NCI-H510A (cell line): Measurements from ENCODE around the gene PRG3.
"Not testable (repeated sequence)": the region's sequence is repeated elsewhere in the genome, so short reads cannot be mapped to it uniquely, and the experiment has no call there.

Experiments used
- DNase-seq: peaks from one replicate; lab custom pipeline; 2025; lab: John Stamatoyannopoulos, UW

PRG3 gene

DNA sequence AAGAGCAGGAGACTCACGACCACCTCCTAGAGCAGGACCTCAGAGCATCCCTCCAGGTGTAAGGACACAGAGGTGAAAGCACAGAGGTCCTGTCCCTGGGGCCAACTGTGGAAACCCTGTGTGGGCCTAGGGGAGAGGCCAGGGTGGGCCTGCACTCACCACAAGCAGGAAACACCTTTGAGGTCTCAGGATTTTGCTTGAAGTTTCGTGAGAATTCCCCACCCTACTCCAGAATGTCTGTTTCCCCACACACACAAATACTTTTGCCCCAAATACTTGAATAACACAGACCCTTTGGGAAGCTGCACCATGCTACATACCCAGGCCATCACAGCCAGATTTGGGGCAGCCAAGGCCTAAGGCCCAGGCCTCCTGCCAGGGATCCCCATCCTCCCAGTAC, 27.8 kb upstream of the PRG3 start:
- DNase-seq: no peak

DNA sequence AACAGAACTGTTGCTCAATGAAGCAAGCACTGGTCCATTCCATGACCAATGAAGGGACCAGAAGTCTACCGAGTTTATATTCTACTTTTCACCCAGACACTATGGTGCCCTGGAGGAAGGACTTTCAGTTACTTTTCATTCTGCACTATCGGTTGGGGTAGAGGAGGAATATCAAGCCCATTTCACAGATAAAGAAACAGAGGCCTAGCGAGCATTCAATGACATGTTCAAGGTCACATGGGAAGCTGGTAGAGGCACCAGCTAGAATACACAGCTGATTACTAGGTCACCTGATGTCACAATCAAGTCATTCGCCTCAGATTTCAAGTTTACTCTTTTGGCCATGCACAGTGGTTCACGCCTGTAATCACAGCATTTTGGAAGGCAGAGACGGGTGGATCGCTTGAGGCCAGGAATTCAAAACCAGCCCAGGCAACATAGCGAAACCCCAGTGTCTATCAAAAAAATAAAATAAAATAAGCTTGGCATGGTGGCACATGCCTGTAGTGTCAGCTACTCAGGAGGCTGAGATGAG, 27.1 kb upstream of the PRG3 start:
- DNase-seq: no peak

DNA sequence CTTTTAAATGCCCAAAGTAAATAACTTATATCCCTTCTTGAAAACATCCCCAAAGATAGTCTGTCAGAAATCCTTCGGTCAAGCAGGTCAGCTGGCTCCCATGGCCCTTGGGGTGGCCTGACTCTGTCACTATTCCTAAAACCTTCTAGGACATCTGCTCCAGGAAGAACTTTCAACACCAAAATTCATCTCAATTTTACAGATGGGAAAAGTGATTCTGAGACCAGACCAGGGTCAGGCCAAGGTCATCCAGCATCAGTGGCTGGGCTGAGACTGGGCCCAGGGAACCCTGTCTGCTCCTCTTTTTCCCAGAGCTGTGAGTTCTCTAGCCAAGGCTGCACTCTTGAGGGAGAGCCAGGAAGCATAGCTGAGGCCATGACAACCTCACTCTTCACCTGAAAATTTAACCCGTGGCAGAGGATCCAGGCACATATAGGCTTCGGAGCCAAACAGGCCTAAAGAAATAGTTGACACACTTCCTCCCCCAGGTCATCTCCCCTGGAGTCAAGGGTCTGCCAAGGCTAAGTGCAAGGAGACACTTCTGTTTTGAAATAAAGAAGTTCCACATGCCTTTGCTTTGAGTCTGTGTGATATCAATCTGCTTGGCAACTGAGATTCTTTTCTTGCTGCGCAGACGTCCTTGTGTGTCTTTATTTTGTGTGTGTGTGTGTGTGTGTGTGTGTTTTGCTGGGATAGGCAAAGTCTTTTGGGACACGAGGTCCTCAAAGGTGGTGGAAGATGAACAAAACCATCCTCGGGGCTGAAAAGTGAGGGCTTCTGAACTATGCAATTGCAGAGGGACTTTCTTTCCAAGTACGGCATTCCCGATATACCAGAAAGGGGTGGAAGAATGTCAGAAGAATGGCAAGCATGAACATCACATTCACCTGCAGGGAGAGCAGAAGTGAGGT, 26.3 kb upstream of the PRG3 start:
- no peak for DNase-seq

DNA sequence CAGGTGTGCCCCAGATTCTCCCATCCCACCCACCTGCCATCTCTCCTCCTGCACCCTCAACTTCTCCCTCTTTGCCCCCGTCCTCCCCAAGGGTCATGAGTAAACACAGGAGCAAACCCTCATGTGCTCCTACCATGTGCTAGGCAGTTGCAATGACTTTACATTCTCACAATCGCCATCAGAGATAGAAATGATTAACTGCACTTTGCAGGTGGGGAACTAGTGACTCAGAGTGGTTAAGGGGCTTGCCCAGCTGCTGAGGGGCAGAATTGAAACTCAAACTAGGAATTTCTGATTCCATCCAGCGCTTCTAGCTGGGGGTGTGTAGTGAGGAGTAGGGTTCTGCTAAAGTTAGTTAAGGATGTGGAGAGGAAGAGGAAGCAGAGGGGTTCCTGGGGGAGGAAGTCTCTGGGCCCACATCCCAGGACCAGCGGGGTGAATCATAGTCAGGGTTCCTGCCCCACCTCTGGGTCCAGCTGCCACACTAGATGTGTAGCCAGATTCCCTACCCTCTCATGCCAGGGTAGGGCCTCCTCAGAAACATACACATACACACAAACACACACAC, 25.5 kb upstream of the PRG3 start:
- no peak for DNase-seq

DNA sequence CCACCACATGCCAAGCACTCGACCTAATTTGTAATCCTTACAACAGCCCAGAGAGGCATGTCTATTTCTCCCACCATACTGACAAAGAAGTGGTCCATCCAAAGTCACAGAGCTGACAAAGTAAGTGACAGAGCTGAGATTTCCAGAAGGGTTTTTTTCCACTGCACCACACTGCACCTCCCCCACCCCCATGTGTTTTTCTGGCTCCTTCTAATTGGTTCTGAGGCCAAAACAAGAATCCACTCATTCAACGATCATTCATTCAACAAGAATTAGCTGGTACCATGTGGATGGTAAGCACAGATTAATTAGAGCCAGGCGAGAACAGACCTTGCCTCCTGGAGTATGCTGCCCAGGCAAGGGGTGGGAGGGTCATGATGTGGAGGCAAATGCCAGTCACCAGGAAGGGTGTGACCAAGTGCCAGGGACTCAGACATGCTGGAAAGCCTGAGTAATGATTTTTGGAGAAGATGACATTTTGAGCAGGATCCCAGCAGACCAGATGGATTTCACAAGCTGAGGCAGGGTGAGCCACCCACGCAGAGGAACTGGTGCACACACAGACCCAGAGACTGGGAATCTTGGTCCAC, 24.4 kb upstream of the PRG3 start:
- DNase-seq: no peak

DNA sequence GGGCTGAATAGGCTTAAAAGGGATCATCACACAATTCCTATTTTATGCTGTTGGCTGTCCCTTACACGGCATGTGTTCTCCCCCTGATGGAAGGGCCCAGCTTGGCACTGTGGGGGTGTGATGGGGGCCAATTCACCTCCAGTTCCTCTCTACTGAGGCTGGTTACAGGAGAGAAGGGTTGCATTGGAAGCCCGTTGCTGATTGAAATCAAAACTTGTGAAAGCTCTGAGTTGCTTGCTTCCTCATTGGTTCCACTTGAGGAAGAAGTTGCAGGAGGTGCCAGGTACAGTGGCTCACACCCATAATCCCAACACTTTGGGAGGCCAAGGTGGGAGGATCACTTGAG, 22.8 kb upstream of the PRG3 start:
- no peak for DNase-seq

DNA sequence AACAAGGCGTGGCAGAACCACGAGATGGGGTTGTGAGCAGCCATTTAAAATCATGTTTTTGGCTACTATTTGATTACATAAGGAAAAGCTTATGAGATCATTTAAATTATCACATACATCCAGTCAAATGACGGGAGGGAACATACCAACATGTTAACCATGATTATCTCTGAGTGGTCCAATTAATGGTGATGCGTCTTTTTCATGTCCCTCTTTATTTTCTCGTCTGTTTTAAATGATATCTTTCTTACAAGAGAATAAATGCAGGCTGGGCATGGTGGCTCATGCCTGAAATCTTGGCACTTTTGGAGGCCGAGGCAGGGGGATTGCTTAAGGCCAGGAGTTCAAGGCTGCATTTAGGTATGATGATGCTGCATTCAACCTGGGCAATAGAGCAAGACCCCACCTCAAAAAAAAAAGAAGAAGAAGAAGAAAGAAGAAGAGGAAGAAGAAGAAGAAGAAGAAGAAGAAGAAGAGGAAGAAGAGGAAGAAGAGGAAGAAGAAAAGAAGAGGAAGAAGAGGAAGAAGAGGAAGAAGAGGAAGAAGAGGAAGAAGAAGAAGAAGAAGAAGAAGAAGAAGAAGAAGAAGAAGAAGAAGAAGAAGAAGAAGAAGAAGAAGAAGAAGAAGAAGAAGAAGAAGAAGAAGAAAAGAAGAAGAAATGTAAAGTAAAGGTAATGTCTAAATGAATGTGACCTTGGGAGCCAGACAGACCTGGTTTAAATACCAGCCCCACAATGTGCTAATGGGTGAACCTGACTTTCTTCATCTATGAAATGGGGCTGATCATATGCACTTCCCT, 22.3 kb upstream of the PRG3 start:
- not testable (repeated sequence) for DNase-seq

DNA sequence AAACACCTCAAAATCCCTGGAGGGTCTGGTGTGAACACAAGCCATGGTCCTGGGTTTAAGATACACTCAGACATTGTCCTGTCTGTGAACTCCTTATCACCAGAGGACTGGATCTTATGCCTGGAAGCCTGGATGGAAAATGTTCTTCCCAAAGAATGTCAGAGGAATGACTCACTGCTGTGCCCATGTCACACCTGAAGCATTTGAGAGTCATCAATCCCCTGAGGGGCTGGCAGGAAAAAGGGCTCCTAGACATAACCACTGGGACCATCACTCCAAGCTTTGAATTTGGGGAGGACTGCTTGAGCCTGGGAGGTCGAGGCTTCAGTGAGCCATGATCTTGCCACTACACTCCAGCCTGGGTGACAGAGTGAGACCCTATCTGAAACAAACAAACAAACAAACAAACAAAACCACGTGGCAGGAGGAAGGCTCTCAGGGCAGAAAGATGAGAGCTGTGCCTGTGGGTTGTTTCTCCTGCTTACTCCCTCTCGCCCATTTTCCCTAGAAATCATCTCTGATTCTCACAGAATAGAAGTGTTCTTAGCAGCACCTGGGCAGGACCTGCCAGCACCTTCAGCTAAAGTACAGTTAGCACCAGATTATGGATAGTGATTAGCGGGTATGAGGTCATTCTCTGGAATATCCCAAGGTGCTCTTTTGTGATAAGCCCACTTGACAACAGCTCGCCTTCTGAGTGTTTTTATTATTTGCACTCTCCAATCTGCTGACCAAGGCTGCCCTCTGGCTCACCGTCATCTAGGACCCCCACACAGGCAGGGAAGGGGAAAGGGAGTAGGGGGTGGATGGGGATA, 21.4 kb upstream of the PRG3 start:
- DNase-seq: no peak

DNA sequence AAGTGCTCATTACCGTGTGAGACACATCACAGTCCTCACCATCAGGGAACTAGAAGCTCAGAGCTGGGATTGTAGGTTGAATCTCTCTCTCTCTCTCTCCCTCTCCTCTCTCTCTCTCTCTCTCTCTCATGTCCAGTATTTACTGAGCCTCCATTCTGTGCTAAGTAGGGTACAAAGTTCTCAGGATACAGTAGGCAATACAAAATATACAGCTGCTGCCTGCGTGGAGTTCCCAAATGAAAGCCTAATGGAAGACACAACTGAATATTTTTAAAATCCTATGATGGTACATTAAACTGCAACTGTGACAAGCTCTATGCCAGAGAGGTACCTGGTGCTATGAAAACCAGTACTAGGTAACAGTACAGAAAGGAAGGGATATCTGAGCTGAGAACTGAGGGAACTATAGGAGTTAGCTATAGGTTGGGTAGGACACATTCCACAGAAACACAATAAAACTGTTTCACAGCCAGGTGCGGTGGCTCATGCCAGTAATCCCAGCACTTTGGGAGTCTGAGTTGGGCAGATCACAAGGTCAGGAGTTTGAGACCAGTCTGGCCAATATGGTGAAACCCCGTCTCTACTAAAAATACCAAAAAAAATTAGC, 19.1 kb upstream of the PRG3 start:
- DNase-seq: no peak

DNA sequence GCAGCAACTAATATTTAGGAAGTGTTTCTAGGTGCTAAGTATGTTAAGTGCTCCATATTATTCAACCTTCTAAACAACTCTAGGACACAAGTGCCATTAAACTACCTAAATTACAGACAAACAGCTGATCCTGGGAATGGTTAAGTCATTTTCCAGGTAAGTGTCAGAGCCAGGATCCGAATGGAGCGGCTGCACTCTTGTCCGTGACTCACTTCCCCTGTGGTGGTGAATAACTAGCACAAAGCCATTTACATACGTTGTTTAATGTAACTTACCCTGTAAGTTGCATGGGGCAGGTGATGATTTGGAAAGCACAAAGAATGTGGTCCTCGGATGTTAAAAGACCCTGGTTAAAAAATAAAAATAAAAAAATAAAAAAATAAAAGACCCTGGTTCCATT, 18.3 kb upstream of the PRG3 start:
- no peak for DNase-seq

DNA sequence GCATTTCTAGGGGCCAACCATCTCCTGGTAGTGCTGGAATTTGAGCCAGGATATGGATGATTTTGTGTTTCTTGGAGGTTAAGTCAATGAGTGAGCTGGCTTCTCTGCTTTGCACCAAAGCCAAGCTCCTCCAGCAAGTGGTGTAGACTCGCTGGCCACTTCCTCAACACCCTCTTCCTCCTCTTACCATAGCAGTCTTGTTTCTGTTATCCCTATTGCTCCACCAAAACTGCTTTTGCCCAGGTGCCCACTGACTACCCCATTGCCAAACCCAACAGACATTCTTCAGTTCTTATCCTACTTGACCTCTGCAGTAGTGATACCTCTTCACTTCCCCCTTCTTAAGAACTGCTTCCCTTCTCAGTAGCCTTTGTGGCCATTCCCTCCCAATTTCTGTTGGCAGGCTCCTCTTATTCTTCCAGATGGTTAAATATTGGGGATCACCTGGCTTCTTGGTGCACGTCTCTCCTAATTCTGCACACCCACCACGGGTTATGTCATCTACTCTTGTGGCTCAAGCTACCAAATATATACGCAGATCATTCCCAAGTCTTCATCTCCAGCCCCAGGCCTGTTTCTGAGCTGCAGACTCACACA, 16.5 kb upstream of the PRG3 start:
- no peak for DNase-seq

DNA sequence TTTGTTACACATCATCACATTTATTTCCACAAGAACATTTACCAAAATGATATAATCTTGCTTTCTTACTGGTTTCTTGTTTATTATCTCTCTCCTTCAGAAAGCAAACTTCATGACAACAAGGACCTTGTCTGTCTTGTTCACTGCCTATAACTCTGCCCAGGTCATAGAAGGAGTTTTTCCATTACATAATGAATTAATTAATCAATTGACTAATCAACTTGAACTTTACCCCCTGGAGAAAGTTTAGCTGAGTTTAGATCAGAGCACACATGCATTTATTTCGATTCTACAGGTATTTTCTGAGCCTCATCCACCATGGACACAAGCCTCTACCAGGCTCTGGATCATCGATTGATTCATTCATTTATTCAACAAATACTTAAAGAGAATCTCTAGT, 15.8 kb upstream of the PRG3 start:
- DNase-seq: no peak

DNA sequence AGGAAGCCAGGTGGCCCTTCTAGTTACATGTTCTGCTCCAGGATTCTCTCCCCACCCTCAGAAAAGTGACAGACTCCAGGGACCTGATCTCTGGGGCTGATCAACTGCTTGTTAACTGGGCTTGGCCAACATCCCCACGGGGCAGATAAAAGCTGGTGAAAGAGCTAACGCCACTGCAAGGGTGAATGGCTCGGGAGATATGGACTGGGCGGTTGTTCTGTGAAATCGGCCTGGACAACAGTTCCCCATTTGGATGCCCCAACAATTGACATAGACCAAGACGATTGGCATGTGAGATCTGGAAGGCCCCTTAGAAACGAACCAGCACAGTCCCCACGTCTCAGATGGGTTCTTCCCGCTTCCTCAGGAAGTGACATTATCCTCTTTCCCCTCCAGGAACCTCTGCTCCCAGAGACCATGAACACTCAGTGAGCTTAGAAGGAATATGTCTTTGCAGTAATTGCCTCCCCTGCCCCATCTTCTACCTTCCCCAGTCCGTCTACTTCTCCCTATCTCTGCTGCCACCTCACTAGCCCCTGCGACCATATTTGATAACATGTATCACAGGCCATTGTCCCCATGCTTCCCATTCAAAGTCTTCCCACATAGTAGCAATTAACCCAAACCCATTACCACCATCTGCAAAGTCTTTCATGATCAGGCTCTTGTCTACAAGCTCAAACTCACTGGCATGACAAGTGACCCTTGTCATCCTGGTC, 15.1 kb upstream of the PRG3 start:
- no peak for DNase-seq

DNA sequence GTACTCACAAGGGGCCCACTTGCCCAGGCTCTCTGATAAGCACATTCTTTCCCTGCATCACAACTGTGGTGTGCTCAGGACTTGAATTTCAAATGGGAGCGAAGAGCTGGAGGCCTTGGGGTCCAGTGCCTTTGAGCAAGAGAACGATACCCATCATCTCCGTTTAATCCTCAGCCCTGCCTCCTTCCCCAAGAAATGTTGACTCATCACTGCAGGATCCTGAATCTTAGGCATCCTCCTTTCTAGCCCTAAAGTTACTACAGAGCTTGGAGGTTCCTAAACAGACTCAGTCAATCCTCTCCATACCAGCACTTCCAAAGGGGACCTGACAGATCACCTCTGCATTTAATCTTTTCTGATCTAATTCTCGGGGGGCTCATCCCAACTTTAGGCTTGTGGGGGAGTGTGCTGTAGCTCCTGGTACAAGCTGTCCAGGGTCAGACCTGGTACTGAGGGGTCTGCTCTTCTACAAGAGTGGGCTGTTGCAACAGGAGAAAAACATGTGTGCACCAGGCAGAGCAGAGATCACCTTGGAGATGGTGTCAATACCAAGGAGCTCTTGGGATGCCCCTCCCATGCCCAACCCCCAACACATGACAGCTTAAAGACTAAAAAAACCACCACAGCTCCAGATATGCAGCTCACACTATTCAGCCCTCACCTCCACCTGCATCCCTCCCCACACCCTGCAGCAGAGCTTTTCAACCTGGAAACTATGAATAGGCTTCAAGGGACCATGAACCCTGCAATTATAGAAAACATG, 13.4 kb upstream of the PRG3 start:
- DNase-seq: no peak

DNA sequence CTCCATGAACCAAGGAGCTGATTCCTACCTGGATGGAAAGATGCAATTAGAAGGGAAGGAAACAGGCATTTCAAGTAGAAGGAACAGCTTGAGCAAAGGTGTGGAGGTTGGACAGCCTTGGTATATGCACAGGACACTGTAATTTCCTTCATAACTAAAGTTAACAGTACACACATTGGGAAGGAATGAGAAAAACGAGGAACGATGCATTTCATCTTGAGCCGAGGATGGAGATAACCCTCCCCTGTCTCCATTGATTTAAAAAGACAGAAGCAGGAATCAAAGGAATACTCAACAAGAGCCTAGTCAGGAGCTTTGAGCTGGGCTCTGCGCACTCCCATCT, 11.8 kb upstream of the PRG3 start:
- no peak for DNase-seq

DNA sequence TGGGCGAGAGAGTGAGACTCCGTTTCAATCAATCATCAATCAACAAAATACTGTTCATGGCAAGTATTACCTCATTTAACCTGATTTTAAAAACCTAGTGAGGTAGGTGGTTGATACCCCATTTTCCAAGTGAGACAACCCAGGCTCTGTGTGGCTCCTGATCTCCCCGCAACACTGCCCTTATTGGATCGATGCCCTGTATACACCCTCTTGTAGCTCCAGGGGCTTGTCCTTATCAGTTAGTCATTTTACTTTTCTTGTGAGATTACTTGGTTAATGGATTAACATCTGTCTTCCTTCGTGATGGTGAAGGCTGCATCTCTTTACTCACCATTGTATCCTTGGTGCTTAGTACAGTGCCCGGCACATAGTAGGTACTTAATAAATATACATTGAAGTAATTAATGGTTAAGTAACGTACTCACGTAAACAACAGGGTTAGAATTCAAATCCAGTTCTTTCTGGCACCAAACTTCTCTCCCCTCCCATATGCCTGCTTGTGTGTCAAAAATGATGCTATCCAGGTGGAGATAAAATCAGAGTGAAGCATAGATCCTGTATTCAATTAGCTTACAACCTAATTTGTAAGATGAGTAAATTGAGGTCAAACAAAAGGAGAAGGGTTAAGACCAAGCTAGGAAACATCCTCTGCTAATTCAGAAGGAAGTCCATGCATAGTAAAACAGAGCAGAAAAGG, 11.3 kb upstream of the PRG3 start:
- DNase-seq: no peak

DNA sequence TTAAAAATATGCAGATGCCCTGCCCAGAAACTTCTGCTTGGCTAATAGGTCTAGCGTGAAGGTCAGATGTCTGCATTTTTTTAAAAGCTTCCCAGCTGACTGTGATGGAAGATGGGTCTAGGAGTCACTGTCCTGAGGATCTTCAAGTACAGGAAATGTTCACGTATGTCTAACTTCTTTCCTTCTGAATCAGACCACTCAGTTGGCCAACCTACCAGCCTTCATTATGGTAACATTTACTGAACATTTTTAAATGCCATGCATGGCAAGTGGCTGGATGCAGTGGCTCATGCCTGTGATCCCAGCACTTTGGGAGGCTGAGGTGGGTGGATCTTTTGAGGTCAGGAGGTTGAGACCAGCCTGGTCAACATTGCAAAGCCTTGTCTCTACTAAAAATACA, 10.6 kb upstream of the PRG3 start:
- no peak for DNase-seq

DNA sequence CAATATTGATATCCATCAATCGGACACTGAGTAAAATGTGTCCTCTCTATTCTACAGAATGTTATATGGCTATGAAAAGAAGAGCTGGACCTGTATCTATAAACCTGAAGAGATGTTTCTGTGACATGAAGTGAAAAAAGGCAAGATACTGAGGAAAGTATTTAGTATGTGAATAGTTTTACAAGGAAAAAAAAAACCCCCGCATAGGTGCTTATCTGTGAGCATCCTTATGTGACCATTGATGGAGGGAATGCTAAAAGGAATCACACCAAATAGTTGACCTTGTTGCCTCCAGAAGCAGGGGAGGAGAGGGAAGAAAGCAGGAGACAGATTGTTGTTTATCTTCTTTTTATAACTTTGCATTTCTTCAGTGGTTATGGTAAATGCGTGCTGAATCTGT, 10.2 kb upstream of the PRG3 start:
- no peak for DNase-seq

DNA sequence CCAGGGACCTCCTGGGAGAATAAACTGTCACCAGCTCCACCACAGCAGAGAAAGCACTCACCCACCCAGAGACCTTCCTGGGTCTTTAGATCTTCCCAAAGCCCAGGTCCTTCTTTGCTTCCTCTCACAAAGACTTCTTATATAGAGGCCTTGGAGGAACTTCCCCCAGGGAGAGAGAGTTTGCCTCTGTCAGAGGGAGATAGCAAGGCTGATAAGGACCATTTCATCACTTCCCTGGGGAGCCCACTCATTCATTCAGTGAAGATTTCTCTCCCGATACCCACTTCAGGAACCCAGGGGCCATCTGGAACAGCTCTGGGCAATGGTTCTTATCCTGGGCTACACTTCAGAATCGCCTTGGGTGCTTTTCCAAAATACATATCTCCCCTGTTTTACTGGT, 9.6 kb upstream of the PRG3 start, which contains the start of gene PRG2:
Gene PRG2, minus strand, starts transcription at position 116 of the 400 bp plus-strand sequence. CDS start 706 bp downstream, outside the sequence.
- DNase-seq: no peak
